ENCODE measurements around the gene MYO5A.

DNA sequence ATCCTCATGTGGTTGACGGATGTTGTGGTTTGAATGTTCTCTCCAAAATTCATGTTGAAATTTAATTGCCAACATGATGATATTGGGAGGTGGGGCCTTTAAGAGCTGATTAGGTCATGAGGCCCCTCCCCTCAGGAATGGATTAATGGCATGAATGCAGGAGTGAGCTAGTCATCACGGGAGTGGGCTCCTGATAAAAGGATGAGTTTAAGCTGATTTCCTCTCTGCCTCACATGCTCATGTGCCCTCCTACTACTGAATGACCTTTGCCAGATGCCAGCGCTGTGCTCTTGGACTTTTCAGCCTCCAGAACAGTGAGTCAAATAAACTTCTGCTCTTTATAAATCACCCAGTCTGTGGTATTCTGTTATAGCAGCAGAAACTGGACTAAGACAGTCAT is 111.2 kb downstream of the MYO5A start:
- TF ChIP-seq BCLAF1 (IDR thresholded peaks at IDR 0.05; ENCODE audit: borderline replicate concordance in 1 of 2, control insufficient read depth in 1 of 2, low read depth in 2 of 2, low read length in 1 of 2) (no peak), CBX3 (IDR thresholded peaks at IDR 0.05; ENCODE audit: borderline replicate concordance in 1 of 2, low read length in 2 of 2) (no peak), CREB1 (IDR thresholded peaks at IDR 0.05) (no peak), CREB1 (CRISPR knock-in tag; IDR thresholded peaks at IDR 0.05) (no peak), EZH2 (IDR thresholded peaks at IDR 0.05; ENCODE audit: borderline replicate concordance, low read depth, low read length) (no peak), ZBTB8A (IDR thresholded peaks at IDR 0.05; ENCODE audit: partially characterized antibody) (no peak), TEAD4 (IDR thresholded peaks at IDR 0.05; ENCODE audit: low read length) (no peak), TEAD4 (CRISPR knock-in tag; IDR thresholded peaks at IDR 0.05; ENCODE audit: borderline replicate concordance) (no peak), UBTF (IDR thresholded peaks at IDR 0.05; ENCODE audit: borderline replicate concordance in 1 of 2, low read depth in 2 of 2, low read length in 2 of 2) (no peak), ZSCAN29 (IDR thresholded peaks at IDR 0.05) (no peak), POLR2AphosphoS5 (IDR thresholded peaks at IDR 0.05; ENCODE audit: control insufficient read depth, insufficient read depth, low read depth, low read length) (no peak), YY1 (IDR thresholded peaks at IDR 0.05; ENCODE audit: borderline replicate concordance in 1 of 3, control insufficient read depth in 1 of 3, extremely low read depth in 1 of 3, insufficient read depth in 3 of 3, insufficient read length in 1 of 3, insufficient replicate concordance in 2 of 3, low read depth in 1 of 3, low read length in 2 of 3) (no peak), FOXJ3 (CRISPR knock-in tag; IDR thresholded peaks at IDR 0.05) (no peak)
- TF ChIP-seq, protein P1, sequence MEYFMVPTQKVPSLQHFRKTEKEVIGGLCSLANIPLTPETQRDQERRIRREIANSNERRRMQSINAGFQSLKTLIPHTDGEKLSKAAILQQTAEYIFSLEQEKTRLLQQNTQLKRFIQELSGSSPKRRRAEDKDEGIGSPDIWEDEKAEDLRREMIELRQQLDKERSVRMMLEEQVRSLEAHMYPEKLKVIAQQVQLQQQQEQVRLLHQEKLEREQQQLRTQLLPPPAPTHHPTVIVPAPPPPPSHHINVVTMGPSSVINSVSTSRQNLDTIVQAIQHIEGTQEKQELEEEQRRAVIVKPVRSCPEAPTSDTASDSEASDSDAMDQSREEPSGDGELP (CRISPR knock-in tag; IDR thresholded peaks at IDR 0.05; ENCODE audit: borderline replicate concordance), result no peak
- TF ChIP-seq, protein P2, sequence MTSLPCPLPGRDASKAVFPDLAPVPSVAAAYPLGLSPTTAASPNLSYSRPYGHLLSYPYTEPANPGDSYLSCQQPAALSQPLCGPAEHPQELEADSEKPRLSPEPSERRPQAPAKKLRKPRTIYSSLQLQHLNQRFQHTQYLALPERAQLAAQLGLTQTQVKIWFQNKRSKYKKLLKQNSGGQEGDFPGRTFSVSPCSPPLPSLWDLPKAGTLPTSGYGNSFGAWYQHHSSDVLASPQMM (CRISPR knock-in tag; IDR thresholded peaks at IDR 0.05), result no peak
- TF ChIP-seq, protein P3, sequence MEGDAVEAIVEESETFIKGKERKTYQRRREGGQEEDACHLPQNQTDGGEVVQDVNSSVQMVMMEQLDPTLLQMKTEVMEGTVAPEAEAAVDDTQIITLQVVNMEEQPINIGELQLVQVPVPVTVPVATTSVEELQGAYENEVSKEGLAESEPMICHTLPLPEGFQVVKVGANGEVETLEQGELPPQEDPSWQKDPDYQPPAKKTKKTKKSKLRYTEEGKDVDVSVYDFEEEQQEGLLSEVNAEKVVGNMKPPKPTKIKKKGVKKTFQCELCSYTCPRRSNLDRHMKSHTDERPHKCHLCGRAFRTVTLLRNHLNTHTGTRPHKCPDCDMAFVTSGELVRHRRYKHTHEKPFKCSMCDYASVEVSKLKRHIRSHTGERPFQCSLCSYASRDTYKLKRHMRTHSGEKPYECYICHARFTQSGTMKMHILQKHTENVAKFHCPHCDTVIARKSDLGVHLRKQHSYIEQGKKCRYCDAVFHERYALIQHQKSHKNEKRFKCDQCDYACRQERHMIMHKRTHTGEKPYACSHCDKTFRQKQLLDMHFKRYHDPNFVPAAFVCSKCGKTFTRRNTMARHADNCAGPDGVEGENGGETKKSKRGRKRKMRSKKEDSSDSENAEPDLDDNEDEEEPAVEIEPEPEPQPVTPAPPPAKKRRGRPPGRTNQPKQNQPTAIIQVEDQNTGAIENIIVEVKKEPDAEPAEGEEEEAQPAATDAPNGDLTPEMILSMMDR (IDR thresholded peaks at IDR 0.05 in 2 of 3, conservative IDR thresholded peaks at IDR 0.05 in 1 of 3; ENCODE audit: insufficient read depth in 2 of 3, low read depth in 1 of 3, low read length in 3 of 3), result no peak

Measured in K562 (cell line).